Measurements from ENCODE around the gene GFM1. TPM values are rescaled to one million over a fixed set of nuclear protein-coding genes. Genes with fewer than 3 reads are reported as not detected.
"Not testable (repeated sequence)": the region's sequence is repeated elsewhere in the genome, so short reads cannot be mapped to it uniquely, and the experiment has no call there.

GFM1 gene
- total RNA-seq, 1 experiment from 2014 or later = 53.0 TPM

- Histone ChIP-seq H3K27ac (ENCODE audit: low read depth, low read length, poor library complexity, severe bottlenecking) (no peak overlapping the region), H3K36me3 (ENCODE audit: insufficient read depth, low read length, poor library complexity, severe bottlenecking) (peaks cover 6% of the 10 kb centered on the region), H3K27me3 (replicated peaks; ENCODE audit: insufficient read depth, low read depth, low read length, poor library complexity) (no peaks in the 10 kb centered on the region), H3K9me3 (ENCODE audit: low read depth, low read length, poor library complexity, severe bottlenecking) (no peaks in the 10 kb centered on the region), H3K4me1 (ENCODE audit: insufficient read depth, low read length, poor library complexity, severe bottlenecking) (no peaks in the 10 kb centered on the region), H3K4me3 (ENCODE audit: low read depth, low read length, poor library complexity, severe bottlenecking) (no peak overlapping the region)
- no peak for DNase-seq (ENCODE audit: low spot score)
- BruUV-seq (replicated peaks) = no TSS peak
- no peak for TF ChIP-seq CTCF (conservative IDR thresholded peaks at IDR 0.05; ENCODE audit: low read depth, low read length)
- TF ChIP-seq EZH2 (IDR thresholded peaks at IDR 0.05; ENCODE audit: borderline replicate concordance, low read depth, low read length, poor library complexity, severe bottlenecking) = no peak
- POLR2A ChIA-PET (ENCODE audit: low non-redundant PET) = no interaction called here
- intact Hi-C loops (cut with micrococcal nuclease; ENCODE audit: unreplicated experiment) = no loop called here
- CTCF ChIA-PET = no interaction called here
These were observed 39.1 kb downstream of the GFM1 start for GRCh38 chr3:158683230-158683962.

- no peaks in the 10 kb centered on the region for H3K27me3 ChIP-seq (replicated peaks; ENCODE audit: insufficient read depth, low read depth, low read length, poor library complexity)
- no peaks in the 10 kb centered on the region for H3K9me3 ChIP-seq (ENCODE audit: low read depth, low read length, poor library complexity, severe bottlenecking)
- H3K4me1 ChIP-seq (ENCODE audit: insufficient read depth, low read length, poor library complexity, severe bottlenecking) = no peaks in the 10 kb centered on the region
- POLR2A ChIA-PET (ENCODE audit: low non-redundant PET) = no interaction called here
- peaks cover 6% of the 10 kb centered on the region for H3K36me3 ChIP-seq (ENCODE audit: insufficient read depth, low read length, poor library complexity, severe bottlenecking)
- CTCF ChIA-PET = no interaction called here
- H3K4me3 ChIP-seq (ENCODE audit: low read depth, low read length, poor library complexity, severe bottlenecking) = no peak overlapping the region
- DNase-seq (ENCODE audit: low spot score) = no peak
- intact Hi-C loops (cut with micrococcal nuclease; ENCODE audit: unreplicated experiment) = no loop called here
- H3K27ac ChIP-seq (ENCODE audit: low read depth, low read length, poor library complexity, severe bottlenecking) = no peak overlapping the region
- no TSS peak for BruUV-seq (replicated peaks)
- no peak for TF ChIP-seq EZH2 (IDR thresholded peaks at IDR 0.05; ENCODE audit: borderline replicate concordance, low read depth, low read length, poor library complexity, severe bottlenecking)
- TF ChIP-seq CTCF (conservative IDR thresholded peaks at IDR 0.05; ENCODE audit: low read depth, low read length) = no peak
These were observed 40.8 kb downstream of the GFM1 start for GRCh38 chr3:158685159-158685558.

DNA sequence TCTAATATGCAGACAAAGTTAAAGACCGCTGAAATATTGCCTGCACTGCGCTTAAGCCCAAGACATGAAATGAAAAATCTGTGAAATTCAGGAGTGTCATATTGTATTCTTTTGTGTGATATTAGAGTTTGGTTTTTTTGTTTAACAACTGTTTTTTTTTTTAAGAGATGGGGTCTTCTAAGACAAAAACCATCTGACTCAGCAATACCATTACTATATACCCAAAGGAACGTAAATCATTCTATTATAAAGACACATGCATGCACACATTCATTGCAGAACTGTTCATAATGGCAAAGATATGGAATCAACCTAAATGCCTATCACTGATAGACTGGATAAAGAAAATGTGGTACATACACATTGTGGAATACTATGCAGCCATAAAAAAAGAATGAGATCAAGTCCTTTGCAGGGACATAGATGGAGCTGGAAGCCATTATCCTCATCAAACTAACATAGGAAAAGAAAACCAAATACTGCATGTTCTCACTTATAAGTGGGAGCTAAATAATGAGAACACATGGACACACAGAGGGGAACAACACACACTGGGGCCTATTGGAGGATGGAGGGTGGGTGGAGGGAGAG is 49.6 kb downstream of the GFM1 start:
- POLR2A ChIA-PET (ENCODE audit: low non-redundant PET); DNase-seq (ENCODE audit: low spot score); H3K36me3 ChIP-seq (ENCODE audit: insufficient read depth, low read length, poor library complexity, severe bottlenecking); H3K4me3 ChIP-seq (ENCODE audit: low read depth, low read length, poor library complexity, severe bottlenecking); H3K27ac ChIP-seq (ENCODE audit: low read depth, low read length, poor library complexity, severe bottlenecking); intact Hi-C loops (cut with micrococcal nuclease; ENCODE audit: unreplicated experiment); CTCF ChIA-PET; BruUV-seq (replicated peaks); H3K27me3 ChIP-seq (replicated peaks; ENCODE audit: insufficient read depth, low read depth, low read length, poor library complexity); H3K9me3 ChIP-seq (ENCODE audit: low read depth, low read length, poor library complexity, severe bottlenecking); H3K4me1 ChIP-seq (ENCODE audit: insufficient read depth, low read length, poor library complexity, severe bottlenecking): not testable (repeated sequence)

- Histone ChIP-seq H3K36me3 (ENCODE audit: insufficient read depth, low read length, poor library complexity, severe bottlenecking) (no peaks in the 10 kb centered on the region), H3K4me1 (ENCODE audit: insufficient read depth, low read length, poor library complexity, severe bottlenecking) (peaks cover 16% of the 10 kb centered on the region), H3K27ac (ENCODE audit: low read depth, low read length, poor library complexity, severe bottlenecking) (no peak overlapping the region), H3K27me3 (replicated peaks; ENCODE audit: insufficient read depth, low read depth, low read length, poor library complexity) (no peaks in the 10 kb centered on the region), H3K4me3 (ENCODE audit: low read depth, low read length, poor library complexity, severe bottlenecking) (no peak overlapping the region), H3K9me3 (ENCODE audit: low read depth, low read length, poor library complexity, severe bottlenecking) (no peaks in the 10 kb centered on the region)
- BruUV-seq (replicated peaks) = no TSS peak
- ChIA-PET CTCF (no interaction called here), POLR2A (ENCODE audit: low non-redundant PET) (no interaction called here)
- DNase-seq (ENCODE audit: low spot score) = no peak
- intact Hi-C loops (cut with micrococcal nuclease; ENCODE audit: unreplicated experiment) = no loop called here
- no peak for TF ChIP-seq CTCF (conservative IDR thresholded peaks at IDR 0.05; ENCODE audit: low read depth, low read length)
- TF ChIP-seq EZH2 (IDR thresholded peaks at IDR 0.05; ENCODE audit: borderline replicate concordance, low read depth, low read length, poor library complexity, severe bottlenecking) = no peak
These were observed 52.3 kb downstream of the GFM1 start for GRCh38 chr3:158696618-158697017.
